RWPE2 (cell line): ENCODE results near the gene CENPF.

ENCODE experiments used
- ATAC-seq: fragments of 200-7000 bp; cut with Tn5 transposase; 3 replicates; pipeline ENCODE4 v1.9.1; 2021; ENCODE audit warnings: low read depth
- DNase-seq: peaks from one replicate; pipeline ENCODE4 v3.0.0-alpha.2; 2020; ENCODE audit warnings: low spot score
- H3K27ac ChIP-seq: fragments of 450-650 bp; 2 replicates; pipeline ENCODE4 v1.5.1; 2017; ENCODE audit warnings: mild to moderate bottlenecking; ENCODE audit not compliant: poor library complexity, severe bottlenecking
- H3K27me3 ChIP-seq: fragments of 250-450 bp; sonication (Bioruptor Pico); 2 replicates; pipeline ENCODE4 v1.5.1; 2021; ENCODE audit warnings: mild to moderate bottlenecking, moderate library complexity; ENCODE audit not compliant: insufficient read depth, poor library complexity, severe bottlenecking
- H3K36me3 ChIP-seq: fragments of 250-450 bp; sonication (Bioruptor Pico); 2 replicates; pipeline ENCODE4 v1.5.1; 2020; ENCODE audit warnings: low read depth, mild to moderate bottlenecking, moderate library complexity
- H3K4me1 ChIP-seq: fragments of 250-450 bp; sonication (Bioruptor Pico); 2 replicates; pipeline ENCODE4 v1.5.1; 2021; ENCODE audit warnings: mild to moderate bottlenecking, moderate library complexity; ENCODE audit not compliant: insufficient read depth, poor library complexity, severe bottlenecking
- H3K4me3 ChIP-seq: fragments of 250-450 bp; sonication (Bioruptor Pico); 2 replicates; pipeline ENCODE4 v1.5.1; 2021; ENCODE audit warnings: mild to moderate bottlenecking, moderate library complexity; ENCODE audit not compliant: severe bottlenecking
- H3K9me3 ChIP-seq: fragments of 250-450 bp; sonication (Bioruptor Pico); 2 replicates; pipeline ENCODE4 v1.5.1; 2021; ENCODE audit warnings: mild to moderate bottlenecking, moderate library complexity; ENCODE audit not compliant: severe bottlenecking
- CTCF ChIP-seq: fragments of 450-650 bp; IDR thresholded peaks from one replicate; pipeline ENCODE4 v1.5.1; 2017; ENCODE audit warnings: mild to moderate bottlenecking, moderate library complexity; ENCODE audit not compliant: poor library complexity, severe bottlenecking

The CENPF gene

GRCh38 chr1:214645712-214646111 lies 42.7 kb downstream of the CENPF start:
- Histone ChIP-seq H3K27me3 (no peaks in the 10 kb centered on the region), H3K4me1 (no peaks in the 10 kb centered on the region), H3K36me3 (peaks cover 35% of the 10 kb centered on the region), H3K4me3 (no peak overlapping the region), H3K27ac (no peak overlapping the region), H3K9me3 (no peaks in the 10 kb centered on the region)
- ATAC-seq (no peak), DNase-seq (no peak)
- no peak for TF ChIP-seq CTCF

GRCh38 chr1:214648801-214649200 lies 45.8 kb downstream of the CENPF start:
- ATAC-seq = no peak
- peaks cover 34% of the 10 kb centered on the region for H3K36me3 ChIP-seq
- H3K4me3 ChIP-seq = no peak overlapping the region
- DNase-seq = no peak
- H3K27me3 ChIP-seq = no peaks in the 10 kb centered on the region
- no peaks in the 10 kb centered on the region for H3K9me3 ChIP-seq
- no peak for TF ChIP-seq CTCF
- H3K27ac ChIP-seq = no peak overlapping the region
- no peaks in the 10 kb centered on the region for H3K4me1 ChIP-seq

- DNase-seq (no peak), ATAC-seq (no peak)
- Histone ChIP-seq H3K36me3 (peaks cover 32% of the 10 kb centered on the region), H3K27me3 (no peaks in the 10 kb centered on the region), H3K27ac (no peak overlapping the region), H3K4me1 (no peaks in the 10 kb centered on the region), H3K9me3 (no peaks in the 10 kb centered on the region), H3K4me3 (no peak overlapping the region)
- no peak for TF ChIP-seq CTCF
Measured at GRCh38 chr1:214649607-214650006, 46.6 kb downstream of the CENPF start.

GRCh38 chr1:214650664-214651063 lies 47.7 kb downstream of the CENPF start:
- H3K4me3 ChIP-seq = no peak overlapping the region
- ATAC-seq (no peak), DNase-seq (no peak)
- no peaks in the 10 kb centered on the region for H3K27me3 ChIP-seq
- H3K36me3 ChIP-seq = peaks cover 34% of the 10 kb centered on the region
- no peak for TF ChIP-seq CTCF
- no peak overlapping the region for H3K27ac ChIP-seq
- no peaks in the 10 kb centered on the region for H3K4me1 ChIP-seq
- H3K9me3 ChIP-seq = no peaks in the 10 kb centered on the region

- Histone ChIP-seq H3K36me3 (peaks cover 58% of the 10 kb centered on the region), H3K27ac (no peak overlapping the region), H3K4me1 (no peaks in the 10 kb centered on the region), H3K4me3 (no peak overlapping the region), H3K27me3 (no peaks in the 10 kb centered on the region), H3K9me3 (no peaks in the 10 kb centered on the region)
- ATAC-seq (no peak), DNase-seq (no peak)
- TF ChIP-seq CTCF = no peak
Measured at GRCh38 chr1:214657299-214657698, 54.3 kb downstream of the CENPF start.
